Measurements from ENCODE around the gene DRG2. TPM values are rescaled to one million over a fixed set of nuclear protein-coding genes. Genes with fewer than 3 reads are reported as not detected.

Gene DRG2
- total and polyA plus RNA-seq, 9 of the 15 experiments (the other 6 are each of a cell fraction or from before 2014, with no cell fraction given): 6.6 to 36.7 (median 26.1) TPM

DNA sequence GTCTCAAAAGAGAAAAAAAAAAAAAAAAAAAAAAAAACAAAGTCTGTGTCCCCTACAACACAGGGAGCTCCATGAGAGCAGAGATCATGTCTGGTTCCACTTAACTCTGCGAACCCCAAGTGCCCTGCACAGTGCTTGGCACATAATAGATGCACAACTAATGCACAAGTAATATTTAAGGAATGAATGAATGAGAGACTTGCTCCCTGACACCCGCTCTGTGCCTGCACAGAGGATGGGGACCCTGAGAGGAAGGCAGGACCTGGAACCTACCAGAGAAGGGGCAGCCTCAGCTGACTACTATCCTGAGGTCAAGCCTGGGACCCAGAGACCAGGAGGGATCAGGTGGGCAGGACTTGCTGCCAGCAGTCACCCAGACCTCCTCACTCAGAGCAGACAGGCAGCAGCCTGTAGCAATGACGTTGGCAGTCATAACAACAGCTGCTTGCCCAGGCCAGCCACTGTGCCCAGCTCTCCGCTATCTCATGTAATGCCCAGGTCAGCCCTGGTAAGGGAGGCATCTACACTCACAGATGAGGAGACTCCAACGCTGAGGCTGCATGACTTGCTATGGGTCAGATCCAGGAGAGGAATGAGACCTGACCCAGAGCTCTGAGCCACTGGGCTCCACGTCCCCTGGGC lies 23.7 kb downstream of the DRG2 start:
- no peak overlapping the region for H3K4me2 ChIP-seq (ENCODE audit: insufficient read depth, low read length)
- intact Hi-C loops (cut with micrococcal nuclease): no loop called here
- ATAC-seq (no peak), DNase-seq (ENCODE audit: extremely low read depth in 1 of 4, low spot score in 3 of 4) (no peak), FAIRE-seq (no peak)
- TF ChIP-seq EGR1 (conservative IDR thresholded peaks at IDR 0.05) (no peak), MEF2D (tag; conservative IDR thresholded peaks at IDR 0.05; ENCODE audit: low read depth) (no peak), ZNF707 (CRISPR knock-in tag; conservative IDR thresholded peaks at IDR 0.05) (no peak), FOXJ2 (tag; IDR thresholded peaks at IDR 0.05) (no peak), KLF10 (CRISPR knock-in tag; IDR thresholded peaks at IDR 0.05) (no peak), TAF1 (IDR thresholded peaks at IDR 0.05; ENCODE audit: control insufficient read depth, extremely low read depth, insufficient read depth, low read length, severe bottlenecking) (no peak), ETS2 (tag; IDR thresholded peaks at IDR 0.05; ENCODE audit: borderline replicate concordance, poor library complexity, severe bottlenecking) (no peak), TFAM (CRISPR knock-in tag; conservative IDR thresholded peaks at IDR 0.05) (no peak), NFATC3 (IDR thresholded peaks at IDR 0.05) (no peak), HDAC6 (IDR thresholded peaks at IDR 0.05; ENCODE audit: low read depth, low read length) (no peak), POLR3G (IDR thresholded peaks at IDR 0.05; ENCODE audit: extremely low read depth, insufficient read length, insufficient replicate concordance) (no peak)
- TF ChIP-seq, protein P1, sequence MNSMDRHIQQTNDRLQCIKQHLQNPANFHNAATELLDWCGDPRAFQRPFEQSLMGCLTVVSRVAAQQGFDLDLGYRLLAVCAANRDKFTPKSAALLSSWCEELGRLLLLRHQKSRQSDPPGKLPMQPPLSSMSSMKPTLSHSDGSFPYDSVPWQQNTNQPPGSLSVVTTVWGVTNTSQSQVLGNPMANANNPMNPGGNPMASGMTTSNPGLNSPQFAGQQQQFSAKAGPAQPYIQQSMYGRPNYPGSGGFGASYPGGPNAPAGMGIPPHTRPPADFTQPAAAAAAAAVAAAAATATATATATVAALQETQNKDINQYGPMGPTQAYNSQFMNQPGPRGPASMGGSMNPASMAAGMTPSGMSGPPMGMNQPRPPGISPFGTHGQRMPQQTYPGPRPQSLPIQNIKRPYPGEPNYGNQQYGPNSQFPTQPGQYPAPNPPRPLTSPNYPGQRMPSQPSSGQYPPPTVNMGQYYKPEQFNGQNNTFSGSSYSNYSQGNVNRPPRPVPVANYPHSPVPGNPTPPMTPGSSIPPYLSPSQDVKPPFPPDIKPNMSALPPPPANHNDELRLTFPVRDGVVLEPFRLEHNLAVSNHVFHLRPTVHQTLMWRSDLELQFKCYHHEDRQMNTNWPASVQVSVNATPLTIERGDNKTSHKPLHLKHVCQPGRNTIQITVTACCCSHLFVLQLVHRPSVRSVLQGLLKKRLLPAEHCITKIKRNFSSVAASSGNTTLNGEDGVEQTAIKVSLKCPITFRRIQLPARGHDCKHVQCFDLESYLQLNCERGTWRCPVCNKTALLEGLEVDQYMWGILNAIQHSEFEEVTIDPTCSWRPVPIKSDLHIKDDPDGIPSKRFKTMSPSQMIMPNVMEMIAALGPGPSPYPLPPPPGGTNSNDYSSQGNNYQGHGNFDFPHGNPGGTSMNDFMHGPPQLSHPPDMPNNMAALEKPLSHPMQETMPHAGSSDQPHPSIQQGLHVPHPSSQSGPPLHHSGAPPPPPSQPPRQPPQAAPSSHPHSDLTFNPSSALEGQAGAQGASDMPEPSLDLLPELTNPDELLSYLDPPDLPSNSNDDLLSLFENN (IDR thresholded peaks at IDR 0.05; ENCODE audit: low read depth in 2 of 2, low read length in 2 of 2): no peak
- TF ChIP-seq, protein P2, sequence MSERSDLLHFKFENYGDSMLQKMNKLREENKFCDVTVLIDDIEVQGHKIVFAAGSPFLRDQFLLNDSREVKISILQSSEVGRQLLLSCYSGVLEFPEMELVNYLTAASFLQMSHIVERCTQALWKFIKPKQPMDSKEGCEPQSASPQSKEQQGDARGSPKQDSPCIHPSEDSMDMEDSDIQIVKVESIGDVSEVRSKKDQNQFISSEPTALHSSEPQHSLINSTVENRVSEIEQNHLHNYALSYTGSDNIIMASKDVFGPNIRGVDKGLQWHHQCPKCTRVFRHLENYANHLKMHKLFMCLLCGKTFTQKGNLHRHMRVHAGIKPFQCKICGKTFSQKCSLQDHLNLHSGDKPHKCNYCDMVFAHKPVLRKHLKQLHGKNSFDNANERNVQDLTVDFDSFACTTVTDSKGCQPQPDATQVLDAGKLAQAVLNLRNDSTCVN (CRISPR knock-in tag; IDR thresholded peaks at IDR 0.05): no peak
- H3K27me3 ChIP-seq (ENCODE audit: control insufficient read depth in 2 of 2, insufficient read depth in 2 of 2, low read length in 2 of 2): no peaks in the 10 kb centered on the region
- peak overlapping the region in 1 of 2 experiments; percentile 20; a peak in 1 of 4 replicates for H3K9ac ChIP-seq (ENCODE audit: insufficient read depth in 1 of 2, low read depth in 2 of 2, low read length in 2 of 2)
- no peak overlapping the region for H2AFZ ChIP-seq (ENCODE audit: low read depth, low read length)
- H3K4me3 ChIP-seq: no peak overlapping the region
- in situ Hi-C loops (cut with MboI): no loop called here
- no TSS peak for BruUV-seq (replicated peaks)
- H3K27ac ChIP-seq (ENCODE audit: extremely low read depth, low read depth, low read length): no peak overlapping the region
- POLR2A ChIA-PET: no interaction called here
- peaks cover 3% of the 10 kb centered on the region; the same call in 1 of the 2 replicates for H4K20me1 ChIP-seq (replicated peaks; ENCODE audit: control insufficient read depth, insufficient read depth, low read length)
- CTCF ChIA-PET (ENCODE audit: low intra/inter-chr PET ratio): no interaction called here
- H3K9me1 ChIP-seq (ENCODE audit: control insufficient read depth, insufficient read depth, low read length): no peaks in the 10 kb centered on the region
- no peaks in the 10 kb centered on the region for H3K36me3 ChIP-seq (ENCODE audit: control insufficient read depth, insufficient read depth, low read length)
- peaks cover 0 to 8% of the 10 kb centered on the region in 2 experiments; a peak in 2 of 5 replicates for H3K4me1 ChIP-seq (replicated peaks in 1 of 2; ENCODE audit: control insufficient read depth in 2 of 2, insufficient read depth in 2 of 2, low read length in 2 of 2)
- H3K79me2 ChIP-seq (ENCODE audit: control insufficient read depth, insufficient read depth, low read length): no peaks in the 10 kb centered on the region
- no peaks in the 10 kb centered on the region for H3K9me3 ChIP-seq (replicated peaks; ENCODE audit: control insufficient read depth, insufficient read depth, low read depth, low read length)
- 0% methylated on average over 5 of the region's 6 CpGs for WGBS (ENCODE audit: insufficient coverage, low coverage, missing lambda C conversion rate)
